Gastroesophageal sphincter (tissue), 4 donors: Measurements from ENCODE around the gene MORF4L1. TPM values are rescaled to one million over a fixed set of nuclear protein-coding genes. Genes with fewer than 3 reads are reported as not detected.

Experiments used
- ATAC-seq: fragments of 150-250 bp; one replicate; pipeline ENCODE4 v1.9.1; 2016; ENCODE audit warnings: mild to moderate bottlenecking, moderate library complexity
- H3K27ac ChIP-seq, 4 donors: fragments of 200-600 bp; sonication (generic) in 3 of 4; 1 replicate in 3 of 4; 2 replicates in 1 of 4; pipeline ENCODE4 v1.5.1; 2016 to 2019
- H3K27me3 ChIP-seq: fragments of 200-600 bp; sonication (generic); one replicate; pipeline ENCODE4 v1.5.1; 2019
- H3K36me3 ChIP-seq, 2 donors: fragments of 200-600 bp; sonication (generic); one replicate each; pipeline ENCODE4 v1.5.1; 2019; ENCODE audit warnings: control low read depth in 1 of 2
- H3K4me1 ChIP-seq, 3 donors: fragments of 200-600 bp; sonication (generic); 1 replicate in 2 of 3; 2 replicates in 1 of 3; pipeline ENCODE4 v1.5.1; 2016 to 2019; ENCODE audit warnings: control low read depth in 2 of 3
- H3K4me3 ChIP-seq, 2 donors: fragments of 200-600 bp; sonication (generic); one replicate each; pipeline ENCODE4 v1.5.1; 2019; ENCODE audit warnings: mild to moderate bottlenecking in 1 of 2, moderate library complexity in 1 of 2
- H3K9me3 ChIP-seq, 3 donors: fragments of 200-600 bp; sonication (generic); one replicate each; pipeline ENCODE4 v1.5.1; 2017 to 2019; ENCODE audit warnings: control low read depth in 2 of 3
- EP300 ChIP-seq: sonication (generic); formaldehyde crosslinking; IDR thresholded peaks from one replicate; pipeline ENCODE4 v1.6.1; 2017; ENCODE audit warnings: antibody characterized with exemption, mild to moderate bottlenecking
- POLR2A ChIP-seq, 2 donors: fragments of 450-650 bp; IDR thresholded peaks; one replicate each; pipeline ENCODE4 v1.6.1; 2017; ENCODE audit warnings: antibody characterized with exemption in 2 of 2, mild to moderate bottlenecking in 2 of 2, moderate library complexity in 1 of 2
- POLR2AphosphoS5 ChIP-seq: sonication (generic); formaldehyde crosslinking; IDR thresholded peaks from one replicate; pipeline ENCODE4 v1.6.1; 2017; ENCODE audit warnings: antibody characterized with exemption
- WGBS, 2 donors: methylation state at CpG; one replicate each; pipeline ENCODE4 v1.1.5; 2018; ENCODE audit warnings: low coverage in 1 of 2; 5-methylcytosine and 5-hydroxymethylcytosine counted together
- total RNA-seq, 4 donors: library from RNA; depleted of rRNA; stranded (reverse); fragments of >200 nt; gene quantifications; one replicate each; pipeline ENCODE4 v1.1.0, GENCODE V29; 2016
- TF ChIP-seq, protein P1 (sequence below), 4 experiments: fragments of 200-600 bp in 2 of 4; fragments of 450-650 bp in 2 of 4; sonication (generic) in 1 of 4; IDR thresholded peaks; one replicate each; pipeline ENCODE4 v1.5.1; 2017 to 2019; ENCODE audit warnings: antibody characterized with exemption in 4 of 4, mild to moderate bottlenecking in 2 of 4, moderate library complexity in 2 of 4

The MORF4L1 gene
- total RNA-seq, 4 donors from 2014 or later, result 347 to 449 (median 406) TPM

DNA sequence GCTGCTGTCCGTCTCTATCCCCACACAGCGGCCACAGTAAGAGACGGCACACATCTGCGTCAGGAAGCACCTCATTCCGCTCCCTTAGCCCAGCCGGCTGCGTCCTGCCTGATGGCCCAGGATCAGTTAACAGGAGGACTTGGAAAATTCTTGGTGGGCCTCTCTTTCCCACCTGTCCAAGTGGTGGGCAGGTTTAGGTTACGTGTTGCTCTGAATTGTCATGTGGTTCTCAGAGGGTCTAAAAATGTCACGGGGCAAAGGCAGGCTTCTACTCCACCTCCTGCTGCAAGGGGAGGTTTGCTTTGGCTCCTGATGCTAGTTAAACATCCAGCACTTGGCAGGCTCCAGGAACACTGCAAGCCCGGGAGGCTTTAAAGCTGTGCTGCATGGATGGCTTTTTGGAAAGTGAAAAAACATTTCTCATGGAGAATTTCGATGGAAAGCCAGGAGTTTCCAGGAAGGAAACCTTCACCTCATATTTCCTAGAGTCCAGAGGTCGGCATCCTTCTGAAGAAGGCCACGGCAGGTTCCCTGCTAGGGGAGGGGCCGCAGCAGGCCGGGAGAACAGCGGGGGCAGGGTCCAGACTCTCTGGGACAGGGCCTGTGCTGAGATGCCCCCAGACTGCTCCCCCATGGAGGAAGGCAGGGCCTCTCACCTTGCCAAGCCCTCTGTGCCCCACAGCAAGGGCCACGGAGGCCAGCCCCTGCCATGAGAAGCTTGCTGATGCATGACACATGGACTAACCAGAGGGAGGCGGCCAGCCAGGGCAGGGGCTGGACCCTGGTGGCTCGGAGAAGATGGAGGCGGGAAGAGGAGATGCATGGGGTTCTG, 61.3 kb downstream of the MORF4L1 start:
- peak overlapping the region in 3 of 4 donors; percentile 43 to 54 (median 51) for H3K27ac ChIP-seq
- TF ChIP-seq POLR2AphosphoS5, result peak; percentile 2
- no peak for TF ChIP-seq POLR2A (IDR thresholded peaks at IDR 0.05)
- TF ChIP-seq, protein P1, sequence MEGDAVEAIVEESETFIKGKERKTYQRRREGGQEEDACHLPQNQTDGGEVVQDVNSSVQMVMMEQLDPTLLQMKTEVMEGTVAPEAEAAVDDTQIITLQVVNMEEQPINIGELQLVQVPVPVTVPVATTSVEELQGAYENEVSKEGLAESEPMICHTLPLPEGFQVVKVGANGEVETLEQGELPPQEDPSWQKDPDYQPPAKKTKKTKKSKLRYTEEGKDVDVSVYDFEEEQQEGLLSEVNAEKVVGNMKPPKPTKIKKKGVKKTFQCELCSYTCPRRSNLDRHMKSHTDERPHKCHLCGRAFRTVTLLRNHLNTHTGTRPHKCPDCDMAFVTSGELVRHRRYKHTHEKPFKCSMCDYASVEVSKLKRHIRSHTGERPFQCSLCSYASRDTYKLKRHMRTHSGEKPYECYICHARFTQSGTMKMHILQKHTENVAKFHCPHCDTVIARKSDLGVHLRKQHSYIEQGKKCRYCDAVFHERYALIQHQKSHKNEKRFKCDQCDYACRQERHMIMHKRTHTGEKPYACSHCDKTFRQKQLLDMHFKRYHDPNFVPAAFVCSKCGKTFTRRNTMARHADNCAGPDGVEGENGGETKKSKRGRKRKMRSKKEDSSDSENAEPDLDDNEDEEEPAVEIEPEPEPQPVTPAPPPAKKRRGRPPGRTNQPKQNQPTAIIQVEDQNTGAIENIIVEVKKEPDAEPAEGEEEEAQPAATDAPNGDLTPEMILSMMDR (IDR thresholded peaks at IDR 0.05), result no peak
- no peak for TF ChIP-seq EP300
- ATAC-seq, result peak; percentile 25
- H3K9me3 ChIP-seq, result no peaks in the 10 kb centered on the region
- no peak overlapping the region for H3K4me3 ChIP-seq
- no peaks in the 10 kb centered on the region for H3K27me3 ChIP-seq
- H3K36me3 ChIP-seq, result peaks cover 0 to 52% of the 10 kb centered on the region in 2 donors
- H3K4me1 ChIP-seq, result peaks cover 0 to 65% (median 10%) of the 10 kb centered on the region in 3 donors
- 39 to 41% methylated on average over 3 to 5 of the region's 20 CpGs for WGBS, 2 donors

DNA sequence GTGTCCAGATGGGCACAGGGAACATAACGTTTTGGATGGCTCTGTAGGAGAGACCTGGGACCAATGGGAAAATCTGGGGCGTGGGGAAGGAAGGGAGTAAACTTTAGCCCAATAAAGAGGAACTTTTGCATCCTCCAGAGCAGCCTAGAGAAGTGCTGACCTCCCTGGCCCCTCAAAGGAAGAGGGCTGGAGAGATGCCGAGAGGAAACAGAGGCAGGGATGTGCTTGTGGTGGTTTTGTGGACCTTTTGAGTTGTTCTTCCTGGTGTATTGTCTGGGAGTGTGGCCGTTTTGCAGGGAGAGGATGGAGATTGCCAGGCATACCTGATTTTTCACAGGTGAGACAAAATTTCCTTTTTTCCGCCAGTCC, 61.9 kb downstream of the MORF4L1 start:
- H3K4me3 ChIP-seq, result no peak overlapping the region
- no peak for ATAC-seq
- peaks cover 0 to 65% (median 10%) of the 10 kb centered on the region in 3 donors for H3K4me1 ChIP-seq
- H3K9me3 ChIP-seq, result no peaks in the 10 kb centered on the region
- no peaks in the 10 kb centered on the region for H3K27me3 ChIP-seq
- peaks cover 0 to 46% of the 10 kb centered on the region in 2 donors for H3K36me3 ChIP-seq
- H3K27ac ChIP-seq, result peak overlapping the region in 2 of 4 donors; percentile 43 to 54
- 53 to 100% methylated on average over 3 of the region's 5 CpGs for WGBS, 2 donors
- no peak for TF ChIP-seq POLR2A (IDR thresholded peaks at IDR 0.05)
- no peak for TF ChIP-seq POLR2AphosphoS5
- TF ChIP-seq, protein P1 (IDR thresholded peaks at IDR 0.05), result no peak
- TF ChIP-seq EP300, result no peak

DNA sequence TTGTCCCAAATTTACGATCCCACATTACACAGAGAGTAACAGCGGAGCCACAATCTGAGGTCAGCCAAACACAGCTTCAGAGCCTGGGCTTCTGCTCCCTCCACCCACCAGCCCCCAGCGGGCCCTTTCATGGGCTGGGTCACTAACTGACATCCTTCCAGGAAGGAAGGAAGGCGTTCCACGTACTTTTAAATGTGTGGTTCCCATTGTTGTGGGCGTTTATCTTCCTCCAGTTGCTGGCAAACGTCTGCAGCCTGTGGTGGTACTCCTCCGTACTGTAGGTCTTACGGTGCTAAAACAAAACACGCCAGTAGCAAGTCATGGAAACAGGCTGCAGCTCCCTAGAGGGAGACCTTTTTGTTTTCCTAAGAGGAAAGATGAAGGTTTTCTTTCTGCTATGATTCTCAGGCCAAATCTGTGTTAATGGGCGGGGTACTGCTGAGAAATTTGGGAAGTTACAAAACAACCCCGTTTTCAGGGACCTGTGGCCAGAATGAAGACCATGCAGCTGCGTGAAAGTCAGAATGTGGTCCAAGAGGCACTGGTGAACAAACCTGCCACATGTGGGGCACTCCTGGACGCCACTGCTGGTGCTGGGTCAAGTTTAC, 64.5 kb downstream of the MORF4L1 start:
- TF ChIP-seq POLR2A (IDR thresholded peaks at IDR 0.05) (no peak), POLR2AphosphoS5 (no peak), EP300 (no peak)
- TF ChIP-seq, protein P1 (IDR thresholded peaks at IDR 0.05), result no peak
- Histone ChIP-seq H3K4me3 (no peak overlapping the region), H3K27me3 (no peaks in the 10 kb centered on the region), H3K9me3 (no peaks in the 10 kb centered on the region), H3K36me3 (peaks cover 0 to 29% of the 10 kb centered on the region in 2 donors), H3K27ac (peak overlapping the region in 3 of 4 donors; percentile 25 to 63 (median 53)), H3K4me1 (peaks cover 0 to 47% (median 10%) of the 10 kb centered on the region in 3 donors)
- peak; percentile 61 for ATAC-seq
- WGBS, 2 donors, result 42 to 100% methylated on average over 2 to 8 of the region's 14 CpGs

DNA sequence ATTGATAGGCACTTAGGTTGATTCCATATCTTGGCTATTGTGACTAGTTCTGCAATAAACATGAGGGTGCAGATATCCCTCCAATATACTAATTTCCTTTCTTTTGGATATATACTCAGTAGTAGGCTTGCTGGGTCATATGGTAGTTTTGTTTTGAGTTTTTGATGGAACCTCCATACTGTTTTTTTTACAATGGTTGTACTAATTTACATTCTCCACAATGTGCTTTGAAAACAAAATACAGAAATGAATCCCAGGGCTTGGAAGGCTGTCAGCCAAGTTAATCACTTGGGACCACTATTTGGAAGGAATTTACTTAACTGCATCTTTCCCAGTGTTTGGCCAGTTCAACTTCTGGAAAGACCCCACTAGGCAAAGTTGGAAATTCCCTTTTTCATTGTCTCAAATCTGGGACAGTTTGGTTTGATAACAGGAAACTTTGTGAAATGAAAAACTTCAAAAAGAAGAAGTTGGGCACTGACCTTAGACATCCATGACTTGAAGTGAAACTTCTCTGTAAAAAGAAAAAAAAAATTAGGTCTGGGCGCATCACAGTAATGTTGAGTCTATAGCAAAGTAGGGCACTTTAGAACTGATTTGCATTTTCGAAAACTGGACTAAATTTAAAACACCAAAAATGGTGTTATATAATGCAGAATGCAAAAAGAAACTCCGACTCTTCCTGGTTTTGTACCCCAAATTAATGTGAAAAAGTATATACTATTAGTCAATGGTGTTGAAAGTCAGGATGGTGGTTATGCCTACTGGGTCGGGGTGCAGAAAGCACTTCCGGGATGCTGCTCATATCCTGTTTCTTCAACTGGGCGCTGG, 66.2 kb downstream of the MORF4L1 start:
- peak overlapping the region in 2 of 4 donors; percentile 40 to 42 for H3K27ac ChIP-seq

More for the DNA sequence above, 66.2 kb downstream of the MORF4L1 start:
- no peak overlapping the region for H3K4me3 ChIP-seq
- TF ChIP-seq POLR2A (IDR thresholded peaks at IDR 0.05) (no peak), EP300 (no peak), POLR2AphosphoS5 (no peak)
- TF ChIP-seq, protein P1 (IDR thresholded peaks at IDR 0.05), result no peak
- 56 to 78% methylated on average over 6 of the region's 6 CpGs for WGBS, 2 donors
- no peaks in the 10 kb centered on the region for H3K9me3 ChIP-seq
- no peak for ATAC-seq
- peaks cover 0 to 52% (median 6%) of the 10 kb centered on the region in 3 donors for H3K4me1 ChIP-seq
- no peaks in the 10 kb centered on the region for H3K27me3 ChIP-seq
- peaks cover 0 to 18% of the 10 kb centered on the region in 2 donors for H3K36me3 ChIP-seq
